HepG2 (cell line): Measurements from ENCODE around the gene HIVEP2. TPM values are rescaled to one million over a fixed set of nuclear protein-coding genes. Genes with fewer than 3 reads are reported as not detected.
A peak's percentile ranks its signal among the peaks of the same experiment; 100 is the strongest.

Experiments used
- AGO2 ChIP-seq: fragments of 200-400 bp; formaldehyde crosslinking; optimal IDR thresholded peaks from 2 replicates; pipeline ENCODE3; 2017; ENCODE audit warnings: mild to moderate bottlenecking, low read depth, low read length, moderate library complexity
- CENPX ChIP-seq: sonication (generic); formaldehyde crosslinking; IDR thresholded peaks from 2 replicates; pipeline ENCODE4 v1.9.0; 2021; ENCODE audit warnings: mild to moderate bottlenecking, missing genetic modification reagents, moderate library complexity
- DBP ChIP-seq: sonication (generic); formaldehyde crosslinking; IDR thresholded peaks from 2 replicates; pipeline ENCODE4 v1.4.0; 2020; ENCODE audit warnings: missing genetic modification reagents; ENCODE audit errors: not compliant biosample characterization
- ELF3 ChIP-seq: IDR thresholded peaks from 2 replicates; pipeline ENCODE4 v1.6.1; 2016; ENCODE audit warnings: missing genetic modification reagents, missing compliant biosample characterization
- GATAD1 ChIP-seq: IDR thresholded peaks from 2 replicates; pipeline ENCODE4 v1.6.1; 2016; ENCODE audit warnings: missing genetic modification reagents, missing compliant biosample characterization
- HNRNPL ChIP-seq: fragments of 200-400 bp; formaldehyde crosslinking; IDR thresholded peaks from 2 replicates; pipeline ENCODE4 v1.6.1; 2017; ENCODE audit warnings: mild to moderate bottlenecking, low read depth, low read length
- KLF6 ChIP-seq: IDR thresholded peaks from 2 replicates; pipeline ENCODE4 v1.8.0; 2016; ENCODE audit warnings: missing biosample characterization, missing genetic modification reagents
- MAFF ChIP-seq: IDR thresholded peaks from 2 replicates; pipeline ENCODE4 v1.6.1; 2011; ENCODE audit warnings: low read depth, low read length, improper control_type of control experiment
- MBD4 ChIP-seq: IDR thresholded peaks from 2 replicates; pipeline ENCODE4 v1.6.1; 2012; ENCODE audit warnings: low read length, inconsistent platforms, borderline replicate concordance
- NFKBIZ ChIP-seq: IDR thresholded peaks from 2 replicates; pipeline ENCODE4 v1.6.1; 2018; ENCODE audit warnings: missing genetic modification reagents, missing compliant biosample characterization
- NR1H2 ChIP-seq: sonication (generic); formaldehyde crosslinking; IDR thresholded peaks from 2 replicates; pipeline ENCODE4 v1.8.1; 2022; ENCODE audit warnings: low read depth, missing genetic modification reagents, borderline replicate concordance
- POLR2AphosphoS5 ChIP-seq: IDR thresholded peaks from 2 replicates; pipeline ENCODE4 v1.6.1; 2012; ENCODE audit warnings: low read depth, low read length
- RBAK ChIP-seq: sonication (generic); formaldehyde crosslinking; IDR thresholded peaks from 2 replicates; pipeline ENCODE4 v1.5.1; 2020; ENCODE audit warnings: mild to moderate bottlenecking, missing genetic modification reagents
- RFX1 ChIP-seq: fragments of 450-650 bp; IDR thresholded peaks from 2 replicates; pipeline ENCODE4 v1.6.1; 2017
- SMARCC2 ChIP-seq: fragments of 450-650 bp; IDR thresholded peaks from 2 replicates; pipeline ENCODE4 v1.6.1; 2017; ENCODE audit warnings: antibody characterized with exemption, mild to moderate bottlenecking
- SP5 ChIP-seq: IDR thresholded peaks from 2 replicates; pipeline ENCODE4 v1.6.1; 2016; ENCODE audit warnings: low read depth, borderline replicate concordance
- SYNCRIP ChIP-seq: fragments of 200-400 bp; formaldehyde crosslinking; IDR thresholded peaks from 2 replicates; pipeline ENCODE4 v1.6.1; 2018; ENCODE audit warnings: mild to moderate bottlenecking, low read depth, low read length; ENCODE audit not compliant: insufficient read depth
- TOPORS ChIP-seq: sonication (generic); formaldehyde crosslinking; IDR thresholded peaks from 2 replicates; pipeline ENCODE4 v1.8.0; 2023; ENCODE audit warnings: mild to moderate bottlenecking, missing genetic modification reagents
- ZBTB3 ChIP-seq: sonication (generic); formaldehyde crosslinking; IDR thresholded peaks from 2 replicates; pipeline ENCODE4 v1.4.0; 2020; ENCODE audit warnings: low read depth, mild to moderate bottlenecking, moderate library complexity, missing genetic modification reagents, borderline replicate concordance
- ZNF660 ChIP-seq: sonication (generic); formaldehyde crosslinking; IDR thresholded peaks from 2 replicates; pipeline ENCODE4 v1.5.1; 2020; ENCODE audit warnings: mild to moderate bottlenecking, low read depth, missing genetic modification reagents, borderline replicate concordance
- ZNF776 ChIP-seq: sonication (generic); formaldehyde crosslinking; IDR thresholded peaks from 2 replicates; pipeline ENCODE4 v1.4.0; 2020; ENCODE audit warnings: mild to moderate bottlenecking, missing genetic modification reagents
- ZNF782 ChIP-seq: sonication (generic); formaldehyde crosslinking; IDR thresholded peaks from 2 replicates; pipeline ENCODE4 v1.4.0; 2020; ENCODE audit warnings: missing genetic modification reagents, mild to moderate bottlenecking, borderline replicate concordance
- ZNF790 ChIP-seq: sonication (generic); formaldehyde crosslinking; IDR thresholded peaks from 2 replicates; pipeline ENCODE4 v1.8.0; 2022; ENCODE audit warnings: missing genetic modification reagents, mild to moderate bottlenecking, borderline replicate concordance
- ZNF883 ChIP-seq: sonication (generic); formaldehyde crosslinking; IDR thresholded peaks from 2 replicates; pipeline ENCODE4 v1.5.1; 2020; ENCODE audit warnings: mild to moderate bottlenecking, missing genetic modification reagents; ENCODE audit errors: not compliant biosample characterization
- ZNF891 ChIP-seq: sonication (generic); formaldehyde crosslinking; IDR thresholded peaks from 2 replicates; pipeline ENCODE4 v1.5.0; 2020; ENCODE audit warnings: mild to moderate bottlenecking, missing genetic modification reagents
- polyA plus RNA-seq, 8 experiments: library from polyadenylated mRNA; depleted of rRNA in 3 of 8; stranded (reverse) in 7 of 8; unstranded in 1 of 8; fragments of >200 nt; fragmentation: Illumina TruSeq in 4 of 8; extraction: Trizol in 4 of 8; gene quantifications; 2 replicates each; pipeline versions ENCODE4 v1.2.1 to v1.2.3, GENCODE V29; 2011 to 2016; ENCODE audit warnings: low read depth in 4 of 8, missing spikeins in 1 of 8, mixed read lengths in 1 of 8; ENCODE audit not compliant: insufficient read depth in 1 of 8
- total RNA-seq, 5 experiments: library from RNA; depleted of rRNA; stranded (reverse); fragments of >200 nt; fragmentation: Illumina TruSeq; extraction: Trizol; gene quantifications; 2 replicates each; pipeline ENCODE4 v1.2.3, GENCODE V29; 2016; ENCODE audit warnings: low read depth in 1 of 5
- TF ChIP-seq, protein P1 (sequence below): sonication (generic); formaldehyde crosslinking; IDR thresholded peaks from 2 replicates; pipeline ENCODE4 v1.8.0; 2022; ENCODE audit warnings: low read depth, missing genetic modification reagents
- TF ChIP-seq, protein P2 (sequence below): IDR thresholded peaks from 2 replicates; pipeline ENCODE4 v1.6.1; 2016; ENCODE audit warnings: missing genetic modification reagents, missing compliant biosample characterization
- TF ChIP-seq, protein P3 (sequence below): IDR thresholded peaks from 2 replicates; pipeline ENCODE4 v1.6.1; 2016; ENCODE audit warnings: mild to moderate bottlenecking, missing biosample characterization, missing genetic modification reagents

HIVEP2 gene
- total and polyA plus RNA-seq, 2 of the 13 experiments (the other 11 are each of a cell fraction or from before 2014, with no cell fraction given): 3.4 to 12.9 TPM

- TF ChIP-seq ELF3 (CRISPR knock-in tag): 0 out of 2 replicates have a peak, but pooled peaks have one; percentile 9
- TF ChIP-seq, protein P1, sequence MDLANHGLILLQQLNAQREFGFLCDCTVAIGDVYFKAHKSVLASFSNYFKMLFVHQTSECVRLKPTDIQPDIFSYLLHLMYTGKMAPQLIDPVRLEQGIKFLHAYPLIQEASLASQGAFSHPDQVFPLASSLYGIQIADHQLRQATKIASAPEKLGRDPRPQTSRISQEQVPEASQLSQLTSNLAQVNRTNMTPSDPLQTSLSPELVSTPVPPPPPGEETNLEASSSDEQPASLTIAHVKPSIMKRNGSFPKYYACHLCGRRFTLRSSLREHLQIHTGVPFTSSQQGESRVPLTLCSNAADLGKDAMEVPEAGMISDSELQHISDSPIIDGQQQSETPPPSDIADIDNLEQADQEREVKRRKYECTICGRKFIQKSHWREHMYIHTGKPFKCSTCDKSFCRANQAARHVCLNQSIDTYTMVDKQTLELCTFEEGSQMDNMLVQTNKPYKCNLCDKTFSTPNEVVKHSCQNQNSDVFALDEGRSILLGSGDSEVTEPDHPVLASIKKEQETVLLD: 0 out of 2 replicates have a peak, but pooled peaks have one; percentile 13
- TF ChIP-seq CENPX (CRISPR knock-in tag): no peak
- no peak for TF ChIP-seq SMARCC2
- TF ChIP-seq ZNF782 (CRISPR knock-in tag): 0 out of 2 replicates have a peak, but pooled peaks have one; percentile 25
- TF ChIP-seq ZNF790: no peak; the same call in 1 of the 2 replicates
- peak; percentile 64; the same call in 1 of the 2 replicates for TF ChIP-seq HNRNPL
- TF ChIP-seq, protein P2, sequence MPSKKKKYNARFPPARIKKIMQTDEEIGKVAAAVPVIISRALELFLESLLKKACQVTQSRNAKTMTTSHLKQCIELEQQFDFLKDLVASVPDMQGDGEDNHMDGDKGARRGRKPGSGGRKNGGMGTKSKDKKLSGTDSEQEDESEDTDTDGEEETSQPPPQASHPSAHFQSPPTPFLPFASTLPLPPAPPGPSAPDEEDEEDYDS: peak; percentile 95
- no peak for TF ChIP-seq KLF6 (CRISPR knock-in tag)
- 0 out of 2 replicates have a peak, but pooled peaks have one; percentile 21 for TF ChIP-seq GATAD1 (CRISPR knock-in tag)
- TF ChIP-seq MAFF: 0 out of 2 replicates have a peak, but pooled peaks have one; percentile 1
- TF ChIP-seq, protein P3, sequence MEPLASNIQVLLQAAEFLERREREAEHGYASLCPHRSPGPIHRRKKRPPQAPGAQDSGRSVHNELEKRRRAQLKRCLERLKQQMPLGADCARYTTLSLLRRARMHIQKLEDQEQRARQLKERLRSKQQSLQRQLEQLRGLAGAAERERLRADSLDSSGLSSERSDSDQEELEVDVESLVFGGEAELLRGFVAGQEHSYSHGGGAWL (CRISPR knock-in tag): no peak; the same call in 1 of the 2 replicates
- TF ChIP-seq ZNF660 (CRISPR knock-in tag): no peak
- peak; percentile 84; the same call in 1 of the 2 replicates for TF ChIP-seq SP5 (CRISPR knock-in tag)
- TF ChIP-seq MBD4: no peak
- TF ChIP-seq RFX1: no peak
- TF ChIP-seq ZNF891 (CRISPR knock-in tag): 0 out of 2 replicates have a peak, but pooled peaks have one; percentile 35
- TF ChIP-seq TOPORS: no peak; the same call in 1 of the 2 replicates
- peak; percentile 80 for TF ChIP-seq ZNF776
- peak; percentile 66 for TF ChIP-seq POLR2AphosphoS5
- no peak for TF ChIP-seq SYNCRIP
- TF ChIP-seq ZNF883 (CRISPR knock-in tag): peak; percentile 58
- TF ChIP-seq AGO2: peak; percentile 90
- no peak for TF ChIP-seq NR1H2 (CRISPR knock-in tag)
- no peak for TF ChIP-seq ZBTB3 (CRISPR knock-in tag)
- TF ChIP-seq RBAK (CRISPR knock-in tag): no peak
- no peak for TF ChIP-seq DBP
- TF ChIP-seq NFKBIZ (CRISPR knock-in tag): 0 out of 2 replicates have a peak, but pooled peaks have one; percentile 11
These were observed 590 bp downstream of the HIVEP2 start (continued) for GRCh38 chr6:142944124-142945048.
